GM18517 (cell line): ENCODE results near the gene WNT1.

Experiments
- ATAC-seq: cut with Tn5 transposase; IDR thresholded peaks from one replicate; pipeline ENCODE4 v1.9.1; 2021; ENCODE audit warnings: mild to moderate bottlenecking, moderate library complexity; ENCODE audit not compliant: unreplicated experiment

WNT1 gene

DNA sequence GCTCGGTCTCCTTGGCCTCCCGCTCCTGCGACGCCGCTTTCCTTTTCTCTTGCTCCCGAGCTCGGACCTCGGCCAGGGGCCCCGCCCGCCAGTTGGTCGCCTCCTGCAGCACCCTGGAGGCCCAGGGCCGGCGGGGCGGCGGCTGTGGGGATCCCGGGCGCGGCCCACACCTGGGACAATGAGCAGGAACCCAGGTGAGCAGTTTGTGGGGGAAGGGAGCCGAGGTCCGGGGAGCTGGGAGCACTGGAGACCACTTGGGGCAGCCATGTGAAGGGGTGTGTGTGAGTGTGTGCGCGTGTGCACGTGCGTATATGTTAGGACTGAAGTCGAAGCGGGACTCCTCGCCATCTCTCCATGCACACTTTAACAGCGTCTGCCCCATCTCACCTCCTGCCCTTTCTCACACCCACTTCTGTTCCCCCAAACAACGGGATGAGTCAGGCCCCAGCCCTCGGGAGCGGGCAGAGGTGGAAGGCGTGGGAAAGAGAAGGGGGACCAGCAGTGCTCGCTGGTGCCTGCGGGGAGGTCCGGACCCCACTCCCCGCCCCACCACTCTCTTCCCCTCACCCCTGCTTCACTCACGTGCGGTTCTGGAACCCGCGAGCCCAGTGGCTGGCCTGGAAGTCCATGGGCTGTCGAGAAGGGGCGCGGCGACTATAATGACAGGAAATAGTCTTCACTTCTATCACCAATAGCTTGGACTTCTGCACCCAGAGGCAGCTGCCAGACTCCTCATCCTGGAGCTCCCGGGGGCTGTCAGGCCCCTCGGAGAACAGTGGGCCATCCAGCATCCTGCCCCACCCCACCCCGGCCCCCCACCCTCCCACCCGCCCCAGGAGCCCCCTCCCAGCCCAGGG is 20.6 kb downstream of the WNT1 start:
- peak; percentile 17 for ATAC-seq

DNA sequence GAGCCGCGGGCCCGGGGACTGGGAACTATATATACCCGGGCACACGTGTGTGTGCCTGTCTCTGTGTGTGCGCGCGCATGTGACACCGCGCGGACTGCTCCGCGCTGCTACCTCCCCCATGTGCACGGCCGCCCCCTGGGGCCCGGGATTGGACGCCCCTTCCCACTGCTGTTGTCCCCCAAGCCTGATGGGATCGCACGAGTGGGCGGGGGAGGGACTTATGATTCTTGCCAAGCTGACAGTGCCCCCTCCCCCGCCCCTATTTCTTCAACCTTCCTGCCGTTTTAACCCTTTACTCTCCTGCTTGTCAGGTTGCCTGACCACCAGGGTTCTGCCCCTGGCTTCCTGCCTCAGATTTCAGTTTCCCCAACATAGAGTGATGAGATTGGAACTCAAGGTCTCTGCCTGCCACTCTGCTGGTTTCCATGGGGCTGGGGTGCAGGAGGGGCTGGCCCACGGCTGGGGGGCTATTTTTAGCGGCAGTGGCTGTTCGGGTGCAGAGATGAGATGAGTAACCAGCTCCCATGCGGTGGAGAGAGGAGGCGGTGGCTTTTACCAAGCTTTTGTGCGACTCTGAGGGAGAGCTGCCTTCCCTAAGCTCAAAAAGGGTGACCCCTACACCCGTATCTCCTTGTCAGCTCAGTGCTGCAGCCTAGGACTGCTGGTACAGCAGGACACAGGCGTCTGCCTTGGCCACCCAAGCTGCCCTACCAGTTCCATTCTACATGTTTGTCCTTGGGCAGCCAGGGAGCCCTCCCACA is 21.4 kb downstream of the WNT1 start, which contains the start of gene DDN:
Gene DDN (minus strand): TSS at position 5 of the 761 bp plus-strand sequence. CDS start 88 bp downstream, outside the sequence.
- ATAC-seq, result no peak

- ATAC-seq, result no peak
These were observed 22.2 kb downstream of the WNT1 start for GRCh38 chr12:49000346-49000745.

GRCh38 chr12:49008943-49009342 is 30.8 kb downstream of the WNT1 start:
- ATAC-seq, result no peak

DNA sequence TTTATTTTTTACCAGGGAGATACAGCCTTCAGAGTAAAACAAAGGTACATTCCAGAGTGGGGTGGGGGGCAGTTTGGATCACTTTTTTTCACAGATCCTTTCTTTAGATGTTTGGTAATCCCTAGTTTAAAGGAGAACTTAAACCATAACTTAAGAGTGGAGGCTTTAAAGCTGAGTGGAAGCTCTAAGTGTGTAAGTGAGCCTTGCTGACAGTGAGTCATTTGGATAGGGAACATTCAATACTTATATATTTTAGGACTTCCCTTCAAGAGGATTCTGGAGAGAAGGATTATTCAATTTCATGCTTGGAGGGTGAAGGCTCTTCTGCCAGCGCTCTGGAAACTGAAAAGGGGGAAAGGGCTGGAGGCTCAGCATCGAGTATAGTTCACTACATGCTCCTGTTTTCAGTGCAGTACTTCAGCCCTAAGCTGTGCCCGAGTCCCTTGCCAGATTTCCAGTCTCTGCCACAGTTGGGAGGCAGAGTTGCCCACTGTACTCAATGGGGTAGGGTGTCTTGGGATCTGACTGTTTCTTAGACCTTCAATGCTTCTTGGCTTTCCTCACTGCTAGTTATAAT is 32.1 kb downstream of the WNT1 start:
- no peak for ATAC-seq

- ATAC-seq, result no peak
These were observed 34.6 kb downstream of the WNT1 start for GRCh38 chr12:49012739-49013138.

- no peak for ATAC-seq
These were observed 35.3 kb downstream of the WNT1 start for GRCh38 chr12:49013428-49013827.

DNA sequence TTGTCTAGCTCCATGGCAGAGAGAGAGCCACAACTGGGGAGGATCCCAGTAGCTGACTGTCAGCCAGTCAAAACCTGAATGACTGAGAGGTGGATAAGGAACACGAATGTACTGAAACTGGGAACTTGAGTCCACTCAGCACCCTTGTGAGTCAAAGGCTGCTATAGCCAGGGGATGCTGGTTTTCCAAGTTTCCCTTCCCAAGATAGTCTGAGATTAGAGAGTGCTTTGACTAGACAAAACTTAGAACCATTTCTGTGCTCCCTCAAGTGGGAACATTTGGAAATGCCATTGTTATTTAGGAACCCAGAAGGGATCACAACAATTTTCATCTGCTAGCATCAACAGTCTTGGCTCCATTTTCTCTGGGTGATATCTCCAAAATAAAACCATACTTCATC is 36.4 kb downstream of the WNT1 start:
- ATAC-seq, result no peak

GRCh38 chr12:49015196-49015595 is 37.1 kb downstream of the WNT1 start:
- no peak for ATAC-seq

DNA sequence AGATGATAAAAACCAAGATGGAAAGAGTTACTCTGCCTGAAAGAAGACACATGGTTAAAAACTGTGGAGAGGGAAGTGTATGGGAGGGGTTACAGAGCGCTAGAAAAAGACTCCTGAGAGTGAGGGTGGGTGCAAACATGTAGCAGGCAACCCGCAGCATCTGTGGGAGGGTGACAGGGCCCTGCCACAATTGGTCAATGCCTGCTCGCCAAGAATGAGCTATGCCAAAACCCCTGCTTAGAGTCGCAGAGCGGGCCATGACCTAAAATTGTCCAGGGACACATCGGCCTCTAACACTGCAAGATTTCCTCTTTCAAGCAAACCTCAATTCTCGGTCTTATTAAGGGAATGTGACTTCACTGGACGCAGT is 39.8 kb downstream of the WNT1 start:
- peak; percentile 19 for ATAC-seq

DNA sequence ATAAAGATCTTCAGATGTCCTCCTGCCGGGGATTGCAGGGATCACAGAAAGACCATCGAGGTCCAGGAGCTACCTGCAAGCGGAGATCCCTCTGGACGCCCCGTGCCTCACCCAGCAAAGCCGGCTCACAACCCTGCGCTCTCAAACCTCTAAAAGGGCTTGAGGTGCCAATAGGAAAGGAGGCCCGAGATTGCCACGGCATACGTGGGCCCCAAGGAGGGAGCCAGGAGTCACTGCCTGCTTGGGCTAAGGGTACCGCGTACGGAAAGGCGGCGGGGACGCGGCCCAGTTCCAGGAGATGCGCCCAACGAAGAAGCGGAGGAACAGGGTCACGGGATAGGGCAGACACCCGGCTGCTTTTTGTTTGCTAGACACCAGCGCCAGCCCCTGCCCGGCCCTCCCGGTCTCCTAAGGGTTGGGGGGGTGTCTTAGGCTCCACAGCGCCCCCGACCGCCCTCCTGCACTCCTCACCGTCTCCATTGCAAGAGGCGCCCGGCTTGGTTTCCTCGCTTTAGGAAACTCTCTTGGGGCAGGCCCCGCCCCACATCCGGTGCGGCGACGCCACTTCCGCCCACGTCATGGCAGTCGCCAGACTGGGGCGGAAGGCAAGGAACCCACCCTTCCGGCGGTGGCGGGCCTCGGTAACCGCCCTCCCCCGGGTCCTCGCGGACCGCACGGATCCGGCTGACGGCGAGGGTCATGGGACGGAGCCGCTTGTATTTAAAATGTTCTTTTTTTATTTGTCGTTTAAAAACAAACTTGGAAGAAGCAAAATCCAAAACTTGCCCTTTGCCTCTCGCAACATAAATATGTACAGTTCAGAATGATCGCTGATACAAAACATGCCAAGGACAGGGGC is 40.4 kb downstream of the WNT1 start, which contains the start of gene PRKAG1:
Gene PRKAG1 (minus strand): TSS at position 516 of the 859 bp plus-strand sequence. CDS start 36 bp downstream, at position 480.
- peak; percentile 85 for ATAC-seq

- ATAC-seq, result no peak
These were observed 41.0 kb downstream of the WNT1 start for GRCh38 chr12:49019120-49019430.

DNA sequence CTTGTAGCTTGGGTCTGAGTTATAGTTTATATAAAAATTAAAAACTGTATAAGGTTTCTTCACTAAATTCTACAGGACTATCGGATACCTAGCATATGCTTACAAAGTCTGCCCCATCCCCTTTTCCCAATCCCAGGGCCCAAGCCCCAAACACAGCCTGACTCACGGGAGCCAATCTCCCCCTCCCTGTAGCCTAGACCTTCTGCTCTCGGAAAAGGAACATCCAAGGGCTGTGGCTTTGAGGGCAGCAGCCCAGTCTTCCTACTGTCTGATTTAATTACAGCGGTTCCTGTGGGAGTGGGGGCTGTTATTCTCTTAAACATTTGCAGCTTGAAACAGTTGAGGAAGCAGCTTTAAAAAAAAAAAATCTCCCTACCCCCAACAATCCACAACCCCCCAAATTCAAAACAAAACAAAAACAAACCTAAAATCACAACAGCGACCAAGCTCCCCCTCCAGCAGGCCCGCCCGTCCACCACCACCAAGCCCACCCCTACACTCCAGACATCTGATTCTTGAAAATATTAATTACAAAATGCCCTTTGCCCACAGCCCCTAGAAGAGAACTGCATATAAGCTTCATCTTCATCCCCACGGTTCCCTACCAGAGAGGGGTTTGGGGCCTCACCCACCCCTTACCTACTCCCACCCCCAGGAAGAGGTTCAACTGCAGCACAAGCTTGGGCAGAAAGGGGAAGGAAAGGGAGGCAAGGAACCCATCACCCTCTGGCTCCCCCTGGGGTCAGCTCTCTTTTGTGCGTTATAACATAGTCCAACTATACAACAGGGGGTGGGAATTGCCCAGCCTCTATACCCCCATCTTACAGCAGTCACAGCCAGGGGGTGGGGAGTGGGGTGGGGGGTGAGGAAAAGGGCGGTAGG is 41.6 kb downstream of the WNT1 start:
- ATAC-seq, result no peak

DNA sequence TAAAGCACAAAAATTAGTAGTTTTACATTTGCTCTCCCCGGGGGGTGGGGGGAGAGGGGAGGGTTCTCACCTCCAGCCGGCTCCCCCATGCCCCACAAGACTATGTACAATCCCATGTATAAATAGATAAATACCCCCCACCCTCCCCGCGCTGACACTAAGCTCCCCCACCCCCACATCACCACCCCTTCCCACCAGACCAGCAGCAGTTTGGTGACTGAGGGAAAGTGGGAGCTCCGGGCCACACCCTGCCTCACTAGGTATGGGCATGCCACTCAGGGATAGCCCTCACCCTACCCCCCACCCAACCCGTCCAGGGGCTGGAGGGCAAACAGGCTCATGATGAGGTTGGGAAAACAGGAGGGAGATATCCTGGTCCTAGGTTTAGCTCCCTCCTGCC is 42.3 kb downstream of the WNT1 start:
- ATAC-seq, result no peak

DNA sequence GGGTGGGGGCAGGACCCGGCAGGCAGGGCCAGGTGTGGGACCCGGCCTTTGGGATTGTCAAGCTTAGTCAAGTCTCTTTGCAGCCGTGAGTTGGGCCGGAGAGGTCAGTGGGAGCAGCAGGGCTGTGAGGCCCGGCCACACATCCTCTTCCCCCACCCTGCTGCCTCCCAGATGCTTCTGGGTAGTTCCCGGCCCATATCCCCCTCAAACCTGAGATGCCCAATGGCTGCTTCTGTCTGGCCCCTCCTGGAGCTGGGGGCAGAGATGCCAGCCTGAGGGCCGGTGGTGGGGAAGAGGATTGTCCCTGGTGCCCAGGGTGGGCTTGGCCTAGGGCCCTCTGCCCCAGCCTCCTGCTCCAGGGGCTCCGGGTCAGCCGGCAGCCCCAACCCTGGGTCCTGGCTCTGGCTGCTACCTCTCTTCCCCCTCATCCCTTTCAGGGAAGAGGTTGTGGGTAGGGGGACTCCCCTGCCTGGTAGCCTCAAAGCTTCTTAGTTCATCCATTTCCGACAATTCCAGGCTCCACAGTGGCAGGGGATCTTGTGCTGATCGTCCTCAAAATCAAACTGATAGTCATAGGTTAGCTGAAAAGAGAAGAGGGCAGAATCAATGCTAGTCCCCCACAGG is 43.3 kb downstream of the WNT1 start:
- ATAC-seq, result no peak

- ATAC-seq, result no peak
These were observed 44.5 kb downstream of the WNT1 start for GRCh38 chr12:49022558-49023178.

DNA sequence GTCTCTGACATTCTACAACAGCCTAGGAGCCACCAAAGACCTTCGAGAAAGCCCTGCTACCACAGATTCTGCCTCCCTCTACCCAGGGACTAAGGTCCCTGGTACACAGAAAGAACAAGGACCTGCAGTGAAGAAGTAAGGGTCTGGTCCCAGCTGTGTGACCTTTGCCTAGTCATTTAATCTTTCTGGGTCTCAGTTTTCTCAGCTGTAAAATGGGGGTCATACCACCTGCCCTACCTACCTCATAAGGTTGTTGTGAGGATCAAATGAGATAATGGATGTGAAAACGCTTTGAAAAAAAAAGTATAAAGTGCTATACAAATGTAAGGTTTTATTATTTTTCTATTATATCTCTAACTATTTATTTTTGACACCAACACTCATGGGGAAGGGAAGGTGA is 45.7 kb downstream of the WNT1 start:
- no peak for ATAC-seq

- no peak for ATAC-seq
These were observed 46.4 kb downstream of the WNT1 start for GRCh38 chr12:49024543-49024942.

DNA sequence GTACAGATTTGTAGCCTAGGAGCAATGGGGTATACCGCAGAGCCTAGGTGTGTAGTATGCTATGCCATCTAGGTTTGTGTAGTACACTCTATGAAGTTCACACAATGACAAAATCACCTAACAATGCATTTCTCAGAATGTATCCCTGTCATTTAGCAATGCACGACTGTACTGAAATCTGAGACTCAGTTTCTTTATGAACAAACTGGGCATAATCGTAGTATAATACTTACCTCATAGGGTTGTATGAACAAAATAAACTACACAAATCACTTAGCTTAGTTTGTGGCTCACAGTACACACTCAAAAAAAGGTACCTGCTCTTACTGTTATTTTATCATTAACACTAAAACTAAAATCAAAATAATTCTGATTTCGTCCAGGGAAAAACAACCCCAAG is 47.3 kb downstream of the WNT1 start:
- no peak for ATAC-seq
